ENCODE results near the gene CCDC188.
"Not testable (repeated sequence)": the region's sequence is repeated elsewhere in the genome, so short reads cannot be mapped to it uniquely, and the experiment has no call there.

Gene CCDC188

GRCh38 chr22:20159531-20159930 is 8.7 kb upstream of the CCDC188 start:
- H3K9me3 ChIP-seq (ENCODE audit: control extremely low read depth in 1 of 5, control insufficient read depth in 4 of 5, insufficient read depth in 2 of 5, low read depth in 1 of 5, low read length in 4 of 5); DNase-seq; H3K36me3 ChIP-seq (ENCODE audit: control insufficient read depth in 4 of 4, insufficient read depth in 4 of 4, low read length in 3 of 4); H3K27me3 ChIP-seq (replicated peaks in 2 of 5; ENCODE audit: control insufficient read depth in 4 of 5, insufficient read depth in 5 of 5, low read length in 4 of 5): not testable (repeated sequence)
- WGBS (ENCODE audit: insufficient coverage) = no CpG with 5 or more reads among the region's 14 CpGs
- Histone ChIP-seq H3K4me1 (ENCODE audit: control extremely low read depth in 1 of 4, control insufficient read depth in 4 of 4, insufficient read depth in 4 of 4, low read length in 3 of 4) (peaks cover 0 to 73% (median 57%) of the 10 kb centered on the region in 4 experiments), H3K27ac (ENCODE audit: insufficient read depth in 1 of 2, low read depth in 1 of 2, low read length in 2 of 2, poor library complexity in 1 of 2, severe bottlenecking in 2 of 2) (peak overlapping the region; percentile 68 to 82), H3K4me3 (ENCODE audit: control insufficient read depth in 1 of 7, extremely low read depth in 1 of 7, insufficient read depth in 4 of 7, low read depth in 2 of 7, low read length in 6 of 7) (peak overlapping the region in 4 of 7 experiments; percentile 4 to 50 (median 14))
- ChIA-PET POLR2A (interaction anchor here (1.2 kb wide), 1 partner anchor 79 kb away, joined by 6 read pairs; no protein-coding TSS in a partner anchor), CTCF (interaction anchor here (0.9 to 2.4 kb wide), 4 partner anchors 8 to 125 kb away, joined by 3 to 15 read pairs (median 4); no protein-coding TSS in a partner anchor)

- peak overlapping the region in 4 of 7 experiments; percentile 4 to 50 (median 14) for H3K4me3 ChIP-seq (ENCODE audit: control insufficient read depth in 1 of 7, extremely low read depth in 1 of 7, insufficient read depth in 4 of 7, low read depth in 2 of 7, low read length in 6 of 7)
- peak overlapping the region; percentile 68 to 82 for H3K27ac ChIP-seq (ENCODE audit: insufficient read depth in 1 of 2, low read depth in 1 of 2, low read length in 2 of 2, poor library complexity in 1 of 2, severe bottlenecking in 2 of 2)
- peaks cover 0 to 76% (median 57%) of the 10 kb centered on the region in 4 experiments for H3K4me1 ChIP-seq (ENCODE audit: control extremely low read depth in 1 of 4, control insufficient read depth in 4 of 4, insufficient read depth in 4 of 4, low read length in 3 of 4)
- peak; percentile 62 to 98 (median 98) for DNase-seq
- ChIA-PET CTCF (interaction anchor here (0.9 to 2.4 kb wide), 4 partner anchors 9 to 126 kb away, joined by 3 to 15 read pairs (median 4); no protein-coding TSS in a partner anchor), POLR2A (interaction anchor here (1.2 kb wide), 1 partner anchor 79 kb away, joined by 6 read pairs; no protein-coding TSS in a partner anchor)
- H3K27me3 ChIP-seq (replicated peaks in 2 of 5; ENCODE audit: control insufficient read depth in 4 of 5, insufficient read depth in 5 of 5, low read length in 4 of 5) = no peaks in the 10 kb centered on the region
- H3K9me3 ChIP-seq (ENCODE audit: control extremely low read depth in 1 of 5, control insufficient read depth in 4 of 5, insufficient read depth in 2 of 5, low read depth in 1 of 5, low read length in 4 of 5) = no peaks in the 10 kb centered on the region
- no peaks in the 10 kb centered on the region for H3K36me3 ChIP-seq (ENCODE audit: control insufficient read depth in 4 of 4, insufficient read depth in 4 of 4, low read length in 3 of 4)
- WGBS (ENCODE audit: insufficient coverage) = 0% methylated on average over 6 of the region's 9 CpGs
These were observed 8.2 kb upstream of the CCDC188 start for GRCh38 chr22:20159076-20159475.

- DNase-seq = peak in 2 of 3 donors; percentile 47 to 58
- ChIA-PET CTCF (interaction anchor here (0.9 to 2.4 kb wide), 5 partner anchors 9 to 127 kb away, joined by 3 to 18 read pairs (median 5); no protein-coding TSS in a partner anchor), POLR2A (interaction anchor here (1.2 kb wide), 1 partner anchor 80 kb away, joined by 6 read pairs; no protein-coding TSS in a partner anchor)
- peak overlapping the region in 2 of 7 experiments; percentile 4 to 43 for H3K4me3 ChIP-seq (ENCODE audit: control insufficient read depth in 1 of 7, extremely low read depth in 1 of 7, insufficient read depth in 4 of 7, low read depth in 2 of 7, low read length in 6 of 7)
- H3K27me3 ChIP-seq (replicated peaks in 2 of 5; ENCODE audit: control insufficient read depth in 4 of 5, insufficient read depth in 5 of 5, low read length in 4 of 5) = no peaks in the 10 kb centered on the region
- WGBS (ENCODE audit: insufficient coverage) = 29% methylated on average over 10 of the region's 15 CpGs
- H3K9me3 ChIP-seq (ENCODE audit: control extremely low read depth in 1 of 5, control insufficient read depth in 4 of 5, insufficient read depth in 2 of 5, low read depth in 1 of 5, low read length in 4 of 5) = no peaks in the 10 kb centered on the region
- H3K4me1 ChIP-seq (ENCODE audit: control extremely low read depth in 1 of 4, control insufficient read depth in 4 of 4, insufficient read depth in 4 of 4, low read length in 3 of 4) = peaks cover 0 to 76% (median 57%) of the 10 kb centered on the region in 4 experiments
- peak overlapping the region; percentile 68 to 82 for H3K27ac ChIP-seq (ENCODE audit: insufficient read depth in 1 of 2, low read depth in 1 of 2, low read length in 2 of 2, poor library complexity in 1 of 2, severe bottlenecking in 2 of 2)
- no peaks in the 10 kb centered on the region for H3K36me3 ChIP-seq (ENCODE audit: control insufficient read depth in 4 of 4, insufficient read depth in 4 of 4, low read length in 3 of 4)
These were observed 7.7 kb upstream of the CCDC188 start for GRCh38 chr22:20158391-20159036.

GRCh38 chr22:20157430-20158183 is 6.8 kb upstream of the CCDC188 start:
- Histone ChIP-seq H3K27me3 (replicated peaks in 2 of 5; ENCODE audit: control insufficient read depth in 4 of 5, insufficient read depth in 5 of 5, low read length in 4 of 5) (no peaks in the 10 kb centered on the region), H3K9me3 (ENCODE audit: control extremely low read depth in 1 of 5, control insufficient read depth in 4 of 5, insufficient read depth in 2 of 5, low read depth in 1 of 5, low read length in 4 of 5) (no peaks in the 10 kb centered on the region), H3K27ac (ENCODE audit: insufficient read depth in 1 of 2, low read depth in 1 of 2, low read length in 2 of 2, poor library complexity in 1 of 2, severe bottlenecking in 2 of 2) (peak overlapping the region in 1 of 2 experiments; percentile 82), H3K36me3 (ENCODE audit: control insufficient read depth in 4 of 4, insufficient read depth in 4 of 4, low read length in 3 of 4) (no peaks in the 10 kb centered on the region), H3K4me1 (ENCODE audit: control extremely low read depth in 1 of 4, control insufficient read depth in 4 of 4, insufficient read depth in 4 of 4, low read length in 3 of 4) (peaks cover 0 to 76% (median 57%) of the 10 kb centered on the region in 4 experiments), H3K4me3 (ENCODE audit: control insufficient read depth in 1 of 7, extremely low read depth in 1 of 7, insufficient read depth in 4 of 7, low read depth in 2 of 7, low read length in 6 of 7) (peak overlapping the region in 1 of 7 experiments; percentile 13)
- WGBS (ENCODE audit: insufficient coverage) = 78% methylated on average over 8 of the region's 15 CpGs
- ChIA-PET POLR2A (interaction anchor here (1.4 kb wide), 1 partner anchor 82 kb away, joined by 5 read pairs; no protein-coding TSS in a partner anchor), CTCF (interaction anchor here (0.7 to 2.0 kb wide), 21 partner anchors 9 to 307 kb away, joined by 3 to 18 read pairs (median 4); no protein-coding TSS in a partner anchor)
- DNase-seq = no peak

- Histone ChIP-seq H3K36me3 (ENCODE audit: control insufficient read depth in 4 of 4, insufficient read depth in 4 of 4, low read length in 3 of 4) (no peaks in the 10 kb centered on the region), H3K4me3 (ENCODE audit: control insufficient read depth in 1 of 7, extremely low read depth in 1 of 7, insufficient read depth in 4 of 7, low read depth in 2 of 7, low read length in 6 of 7) (no peak overlapping the region), H3K27me3 (replicated peaks in 2 of 5; ENCODE audit: control insufficient read depth in 4 of 5, insufficient read depth in 5 of 5, low read length in 4 of 5) (no peaks in the 10 kb centered on the region), H3K9me3 (ENCODE audit: control extremely low read depth in 1 of 5, control insufficient read depth in 4 of 5, insufficient read depth in 2 of 5, low read depth in 1 of 5, low read length in 4 of 5) (no peaks in the 10 kb centered on the region), H3K27ac (ENCODE audit: insufficient read depth in 1 of 2, low read depth in 1 of 2, low read length in 2 of 2, poor library complexity in 1 of 2, severe bottlenecking in 2 of 2) (peak overlapping the region in 1 of 2 experiments; percentile 5), H3K4me1 (ENCODE audit: control extremely low read depth in 1 of 4, control insufficient read depth in 4 of 4, insufficient read depth in 4 of 4, low read length in 3 of 4) (peaks cover 0 to 75% (median 57%) of the 10 kb centered on the region in 4 experiments)
- WGBS (ENCODE audit: insufficient coverage) = 55% methylated on average over 13 of the region's 17 CpGs
- ChIA-PET POLR2A (interaction anchor here (1.4 kb wide), 1 partner anchor 83 kb away, joined by 5 read pairs; no protein-coding TSS in a partner anchor), CTCF (interaction anchor here (0.7 to 2.0 kb wide), 24 partner anchors 10 to 307 kb away, joined by 3 to 18 read pairs (median 4); no protein-coding TSS in a partner anchor)
- peak; percentile 79 to 91 (median 85) for DNase-seq
These were observed 6.0 kb upstream of the CCDC188 start for GRCh38 chr22:20156611-20157429.

GRCh38 chr22:20156042-20156389 is 5.2 kb upstream of the CCDC188 start:
- Histone ChIP-seq H3K27ac (ENCODE audit: insufficient read depth in 1 of 2, low read depth in 1 of 2, low read length in 2 of 2, poor library complexity in 1 of 2, severe bottlenecking in 2 of 2) (no peak overlapping the region), H3K27me3 (replicated peaks in 2 of 5; ENCODE audit: control insufficient read depth in 4 of 5, insufficient read depth in 5 of 5, low read length in 4 of 5) (no peaks in the 10 kb centered on the region), H3K36me3 (ENCODE audit: control insufficient read depth in 4 of 4, insufficient read depth in 4 of 4, low read length in 3 of 4) (no peaks in the 10 kb centered on the region), H3K4me1 (ENCODE audit: control extremely low read depth in 1 of 4, control insufficient read depth in 4 of 4, insufficient read depth in 4 of 4, low read length in 3 of 4) (peaks cover 0 to 67% (median 50%) of the 10 kb centered on the region in 4 experiments), H3K9me3 (ENCODE audit: control extremely low read depth in 1 of 5, control insufficient read depth in 4 of 5, insufficient read depth in 2 of 5, low read depth in 1 of 5, low read length in 4 of 5) (no peaks in the 10 kb centered on the region), H3K4me3 (ENCODE audit: control insufficient read depth in 1 of 7, extremely low read depth in 1 of 7, insufficient read depth in 4 of 7, low read depth in 2 of 7, low read length in 6 of 7) (no peak overlapping the region)
- ChIA-PET POLR2A (no interaction called here), CTCF (interaction anchor here (1.1 to 2.0 kb wide), 3 partner anchors 80 to 139 kb away, joined by 7 to 11 read pairs (median 7); no protein-coding TSS in a partner anchor)
- WGBS (ENCODE audit: insufficient coverage) = 79% methylated on average over 7 of the region's 7 CpGs
- DNase-seq = no peak

Data from common myeloid progenitor, CD34-positive (primary cell).